Omental fat pad (tissue), 4 donors: Measurements from ENCODE around the gene NCOA3. TPM values are rescaled to one million over a fixed set of nuclear protein-coding genes. Genes with fewer than 3 reads are reported as not detected.
"Not testable (repeated sequence)": the region's sequence is repeated elsewhere in the genome, so short reads cannot be mapped to it uniquely, and the experiment has no call there.

ENCODE experiments used
- ATAC-seq: fragments of 150-250 bp; one replicate; pipeline ENCODE4 v1.9.1; 2016; ENCODE audit warnings: mild to moderate bottlenecking, moderate library complexity; ENCODE audit not compliant: low FRiP score
- DNase-seq: peaks from one replicate; pipeline ENCODE4 v3.0.0-alpha.2; 2019; ENCODE audit warnings: low spot score
- total RNA-seq, 4 donors: library from RNA; depleted of rRNA; stranded (reverse); fragments of >200 nt; gene quantifications; one replicate each; pipeline ENCODE4 v1.1.0, GENCODE V29; 2016
- TF ChIP-seq, protein P1 (sequence below), 3 donors: fragments of 450-650 bp; IDR thresholded peaks; one replicate each; pipeline ENCODE4 v1.5.1; 2016 to 2017; ENCODE audit warnings: antibody characterized with exemption in 3 of 3, mild to moderate bottlenecking in 3 of 3, moderate library complexity in 2 of 3

Gene NCOA3
- total RNA-seq, 4 donors from 2014 or later, result 33.7 to 70.6 (median 43.7) TPM

DNA sequence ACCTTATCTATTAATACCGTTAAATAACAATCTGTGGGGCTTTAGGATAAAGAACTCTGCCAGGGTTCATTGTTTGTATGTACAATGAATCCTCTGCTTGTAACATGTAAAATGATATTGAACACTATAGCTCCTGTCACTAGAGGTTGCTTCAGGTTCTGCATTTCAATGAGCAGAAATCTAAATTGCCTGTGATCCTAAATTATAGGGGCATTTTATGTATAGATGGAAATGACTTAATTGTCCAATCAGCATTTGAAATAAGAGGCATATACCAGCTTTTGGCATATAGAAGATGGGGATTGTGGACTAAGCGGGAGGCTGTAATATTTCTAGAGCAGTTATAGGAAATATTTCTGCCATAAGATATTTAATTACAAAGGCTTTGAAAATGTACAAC is 2.0 kb downstream of the NCOA3 start:
- TF ChIP-seq, protein P1, sequence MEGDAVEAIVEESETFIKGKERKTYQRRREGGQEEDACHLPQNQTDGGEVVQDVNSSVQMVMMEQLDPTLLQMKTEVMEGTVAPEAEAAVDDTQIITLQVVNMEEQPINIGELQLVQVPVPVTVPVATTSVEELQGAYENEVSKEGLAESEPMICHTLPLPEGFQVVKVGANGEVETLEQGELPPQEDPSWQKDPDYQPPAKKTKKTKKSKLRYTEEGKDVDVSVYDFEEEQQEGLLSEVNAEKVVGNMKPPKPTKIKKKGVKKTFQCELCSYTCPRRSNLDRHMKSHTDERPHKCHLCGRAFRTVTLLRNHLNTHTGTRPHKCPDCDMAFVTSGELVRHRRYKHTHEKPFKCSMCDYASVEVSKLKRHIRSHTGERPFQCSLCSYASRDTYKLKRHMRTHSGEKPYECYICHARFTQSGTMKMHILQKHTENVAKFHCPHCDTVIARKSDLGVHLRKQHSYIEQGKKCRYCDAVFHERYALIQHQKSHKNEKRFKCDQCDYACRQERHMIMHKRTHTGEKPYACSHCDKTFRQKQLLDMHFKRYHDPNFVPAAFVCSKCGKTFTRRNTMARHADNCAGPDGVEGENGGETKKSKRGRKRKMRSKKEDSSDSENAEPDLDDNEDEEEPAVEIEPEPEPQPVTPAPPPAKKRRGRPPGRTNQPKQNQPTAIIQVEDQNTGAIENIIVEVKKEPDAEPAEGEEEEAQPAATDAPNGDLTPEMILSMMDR (IDR thresholded peaks at IDR 0.05), result no peak
- DNase-seq (no peak), ATAC-seq (no peak)

DNA sequence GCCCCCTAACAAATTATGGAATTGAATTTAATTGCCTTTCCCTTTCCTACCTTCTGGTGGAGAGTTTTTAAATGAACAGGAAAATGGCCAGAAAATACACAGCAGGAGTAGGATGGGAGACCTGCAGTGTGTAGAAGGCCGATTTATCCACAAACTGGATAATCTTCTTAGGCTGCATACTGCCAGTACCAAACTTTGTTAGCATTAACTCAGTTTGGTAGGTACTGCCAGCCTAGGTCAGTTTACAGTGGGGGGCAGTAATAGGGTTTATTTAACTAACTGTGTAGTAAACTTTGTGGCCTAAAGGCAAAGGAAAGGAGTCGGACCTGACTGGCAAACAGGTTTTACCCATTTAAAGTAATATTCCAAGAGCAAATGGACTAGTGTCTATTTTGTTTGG is 4.6 kb downstream of the NCOA3 start:
- TF ChIP-seq, protein P1 (IDR thresholded peaks at IDR 0.05), result no peak
- no peak for DNase-seq
- no peak for ATAC-seq

DNA sequence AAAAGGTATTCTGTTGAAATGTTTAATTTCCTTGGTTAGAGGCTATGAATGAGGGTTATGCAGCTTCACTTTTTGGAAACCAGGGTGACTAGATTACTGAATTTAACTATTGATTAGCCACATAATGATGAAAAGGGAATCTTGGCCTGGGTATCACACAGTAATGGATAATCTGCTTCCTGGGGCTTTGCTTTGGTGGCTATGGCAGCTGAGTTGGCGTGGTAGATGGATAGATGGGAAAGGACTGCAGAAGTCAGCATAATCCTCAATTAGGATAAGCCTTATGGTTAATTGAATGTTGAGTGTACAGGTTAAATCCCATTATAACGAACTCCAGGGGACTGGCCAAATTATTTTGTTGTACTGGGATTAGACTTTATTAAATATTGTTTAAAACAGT is 5.2 kb downstream of the NCOA3 start:
- TF ChIP-seq, protein P1 (IDR thresholded peaks at IDR 0.05), result no peak
- DNase-seq (no peak), ATAC-seq (no peak)

DNA sequence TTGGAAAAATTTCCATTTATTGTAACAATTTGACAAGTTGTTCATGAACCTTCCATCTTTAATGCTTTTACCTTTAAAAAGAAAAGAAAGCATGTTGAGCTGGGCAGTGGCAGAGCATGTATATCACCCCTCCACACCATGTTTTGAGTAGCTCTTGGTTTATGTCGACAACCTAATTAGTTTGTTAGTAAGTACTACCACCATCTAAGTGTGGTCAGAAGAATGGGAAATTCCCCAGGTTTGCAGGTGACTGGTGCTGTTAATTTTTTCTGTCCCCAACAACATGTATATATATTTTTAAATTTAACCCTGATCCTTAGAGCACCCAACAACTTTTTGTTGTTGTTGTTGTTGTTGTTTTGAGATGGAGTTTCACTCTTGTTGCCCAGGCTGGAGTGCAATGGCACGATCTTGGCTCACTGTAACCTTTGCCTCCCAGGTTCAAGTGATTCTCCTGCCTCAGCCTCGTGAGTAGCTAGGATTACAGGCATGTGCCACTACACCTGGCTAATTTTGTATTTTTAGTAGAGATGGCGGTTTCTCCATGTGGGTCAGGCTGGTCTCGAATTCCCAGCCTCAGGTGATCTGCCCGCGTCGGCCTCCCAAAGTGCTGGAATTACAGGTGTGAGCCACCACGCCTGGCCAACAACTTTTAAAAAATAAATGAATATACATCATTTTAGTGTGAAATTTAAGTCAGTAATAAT is 5.7 kb downstream of the NCOA3 start:
- ATAC-seq, DNase-seq: not testable (repeated sequence)

DNA sequence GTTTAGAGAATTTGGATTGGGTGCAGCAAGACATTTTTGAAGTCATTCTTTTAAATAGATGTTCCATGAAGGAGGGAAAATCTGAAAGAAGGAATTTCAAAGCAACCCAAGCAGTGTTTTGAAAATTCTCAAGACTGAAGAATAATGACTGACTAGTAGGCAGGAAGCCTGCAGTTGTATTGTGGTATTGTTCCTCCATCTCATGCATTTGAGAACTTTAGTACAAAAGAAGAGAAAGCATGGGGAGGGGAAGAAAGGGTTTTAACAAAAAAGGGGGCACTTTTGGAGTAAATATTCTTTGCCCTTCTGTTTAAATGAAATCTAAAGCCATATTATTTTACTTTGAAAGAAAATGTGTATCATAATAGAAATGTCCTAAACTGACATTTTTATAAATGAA is 6.6 kb downstream of the NCOA3 start:
- ATAC-seq (no peak), DNase-seq (no peak)
- TF ChIP-seq, protein P1 (IDR thresholded peaks at IDR 0.05), result no peak

DNA sequence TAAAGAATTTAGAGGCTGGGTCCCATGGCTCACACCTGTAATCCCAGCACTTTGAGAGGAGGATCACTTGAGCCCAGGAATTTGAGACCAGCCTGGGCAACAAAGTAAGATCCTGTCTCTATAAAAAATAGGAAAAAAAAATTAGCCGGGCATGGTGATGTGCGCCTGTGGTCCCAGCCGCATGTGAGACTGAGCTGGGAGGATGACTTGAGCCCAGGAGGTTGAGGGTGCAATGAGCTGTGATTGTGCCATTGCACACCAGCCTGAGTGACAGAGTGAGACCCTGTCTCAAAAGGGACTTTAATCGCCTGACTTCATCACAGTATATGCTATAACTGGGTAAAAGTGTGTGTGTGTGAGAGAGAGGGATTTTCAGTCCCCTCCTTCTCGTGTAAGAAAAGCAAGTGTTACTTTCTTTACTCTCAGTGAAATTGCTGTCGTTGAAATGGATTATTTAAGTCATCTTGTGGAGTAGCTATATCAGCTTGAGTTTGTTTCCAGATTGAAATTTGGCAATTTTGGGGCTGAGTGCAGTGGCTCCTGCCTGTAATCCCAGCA is 7.5 kb downstream of the NCOA3 start:
- DNase-seq (no peak), ATAC-seq (no peak)
- TF ChIP-seq, protein P1 (IDR thresholded peaks at IDR 0.05), result no peak

DNA sequence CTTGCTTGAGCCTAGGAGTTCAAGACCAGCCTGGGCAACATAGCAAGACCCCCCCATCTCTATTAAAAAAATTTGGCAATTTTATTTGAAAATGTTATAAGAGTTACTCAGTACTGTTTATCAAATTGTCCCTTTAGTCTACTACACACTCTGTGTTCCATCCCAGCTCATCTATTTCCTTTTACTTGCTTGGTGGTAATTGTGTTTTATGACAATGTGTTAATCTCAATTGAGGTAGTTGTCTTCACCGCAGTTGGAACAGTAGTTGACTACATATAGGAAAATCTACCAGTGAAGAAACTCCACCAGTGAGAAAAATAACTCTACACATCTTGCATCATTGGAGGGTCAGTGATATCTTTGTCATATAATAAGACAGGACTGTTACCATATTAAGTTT is 8.0 kb downstream of the NCOA3 start:
- TF ChIP-seq, protein P1 (IDR thresholded peaks at IDR 0.05), result no peak
- ATAC-seq (no peak), DNase-seq (no peak)
